HG03066 (cell line): Measurements from ENCODE around the gene CCDC30.

Experiments used
- ATAC-seq: cut with Tn5 transposase; IDR thresholded peaks from one replicate; pipeline ENCODE4 v1.9.1; 2021; ENCODE audit warnings: low read depth; ENCODE audit not compliant: unreplicated experiment

Gene CCDC30

DNA sequence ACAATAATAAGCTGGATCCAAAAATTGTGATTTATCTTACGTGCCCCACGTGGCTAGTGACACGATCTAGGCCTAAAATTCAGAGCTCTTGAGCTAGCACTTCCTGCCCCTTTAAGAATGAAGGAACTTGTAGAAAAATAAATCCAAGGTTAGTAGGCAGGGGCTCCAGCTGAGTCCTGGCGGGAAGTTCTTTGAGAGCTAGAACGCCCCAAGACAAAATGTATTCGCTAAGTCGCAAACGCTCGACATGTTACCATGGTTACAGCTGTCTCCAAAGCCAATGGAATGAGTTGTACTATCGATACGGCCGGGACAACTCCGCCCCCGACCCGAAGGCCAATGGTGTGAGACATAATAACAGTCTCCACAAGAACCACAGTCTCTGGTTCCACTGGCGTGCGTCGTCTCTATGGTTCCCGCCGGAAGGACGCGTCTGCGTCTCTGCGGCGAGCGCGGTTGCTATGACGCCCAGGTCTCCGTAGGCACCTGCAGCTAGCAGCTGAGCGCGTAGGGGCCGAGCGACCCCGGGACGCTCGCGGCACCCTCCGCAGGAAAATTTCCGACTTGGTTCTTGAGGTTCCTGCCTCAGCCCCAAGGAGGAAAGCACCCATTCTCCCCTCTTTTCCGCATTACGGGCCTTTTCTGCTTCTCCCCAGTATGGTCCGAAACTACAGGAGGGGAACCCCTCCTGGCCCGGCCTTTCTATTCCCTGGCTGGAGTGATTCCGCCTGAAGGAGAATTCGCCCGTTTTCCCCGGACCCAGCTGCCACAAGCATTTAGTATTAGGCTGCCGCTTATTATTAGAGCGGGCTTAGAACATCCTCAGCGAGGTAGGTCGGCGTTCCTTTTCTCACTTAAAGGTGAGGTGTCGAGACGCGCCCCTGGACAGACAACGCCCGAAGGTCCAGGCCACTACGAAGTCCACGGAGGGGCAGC is at the start of gene CCDC30:
Gene CCDC30 (plus strand): TSS at position 459 of the 936 bp plus-strand sequence. CDS start 17,266 bp downstream, outside the sequence.
- ATAC-seq, result peak; percentile 100

DNA sequence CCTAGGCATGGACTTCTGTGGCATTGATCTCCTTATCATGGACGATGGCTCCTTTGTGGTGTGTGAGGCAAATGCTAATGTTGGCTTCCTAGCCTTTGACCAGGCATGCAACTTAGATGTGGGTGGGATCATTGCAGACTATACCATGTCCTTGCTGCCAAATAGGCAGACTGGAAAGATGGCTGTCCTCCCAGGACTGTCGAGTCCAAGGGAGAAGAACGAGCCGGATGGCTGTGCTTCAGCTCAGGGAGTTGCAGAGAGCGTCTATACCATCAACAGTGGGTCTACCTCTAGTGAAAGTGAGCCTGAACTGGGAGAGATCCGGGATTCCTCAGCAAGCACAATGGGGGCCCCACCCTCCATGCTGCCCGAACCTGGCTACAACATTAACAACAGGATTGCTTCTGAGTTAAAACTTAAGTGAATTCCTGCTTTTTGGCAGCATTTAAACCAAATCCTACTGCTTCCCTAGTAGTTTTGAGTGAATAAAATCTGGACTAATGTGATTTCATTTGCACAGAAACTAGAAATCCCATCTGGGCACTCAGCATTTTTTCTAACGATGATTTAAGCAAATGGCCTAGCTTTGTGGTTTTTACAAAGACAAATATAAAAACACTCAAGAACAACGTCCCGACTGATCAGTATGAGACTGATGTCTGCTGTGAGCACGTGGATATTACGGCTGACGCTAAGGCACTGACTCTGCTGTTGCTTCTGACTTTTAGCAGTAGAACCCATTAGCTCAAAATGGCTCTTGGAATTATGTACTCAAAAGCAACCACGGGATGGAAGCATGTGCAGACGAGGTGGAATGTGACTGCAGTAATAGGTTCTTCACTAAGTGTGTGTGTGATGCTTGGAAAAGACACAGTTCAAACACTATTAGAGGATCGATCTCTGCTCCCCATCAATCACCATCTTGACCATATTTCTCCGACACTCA is 48.3 kb upstream of the CCDC30 start:
- no peak for ATAC-seq

DNA sequence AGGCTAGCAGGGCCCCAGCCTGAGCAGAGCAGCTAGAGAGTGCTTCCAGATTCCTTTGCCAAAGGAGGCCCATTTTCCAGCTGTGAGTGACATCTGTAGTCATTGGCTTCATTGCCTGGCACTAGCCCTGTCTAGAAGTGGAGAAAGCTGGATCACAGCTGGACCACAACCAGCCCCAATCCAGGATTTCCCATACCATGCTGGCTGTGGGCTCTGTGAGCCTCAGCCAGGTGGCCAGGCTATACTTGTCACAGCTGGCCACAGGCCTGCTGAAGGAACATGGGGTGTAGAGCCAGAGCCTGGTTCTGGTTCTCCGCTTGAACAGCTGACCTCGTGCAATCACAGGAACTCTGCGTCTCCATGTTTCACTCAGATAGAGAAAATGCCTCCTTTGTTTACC is 45.9 kb upstream of the CCDC30 start:
- ATAC-seq, result no peak

- no peak for ATAC-seq
Measured at GRCh38 chr1:42418516-42418915, 44.6 kb upstream of the CCDC30 start.

- no peak for ATAC-seq
Measured at GRCh38 chr1:42419126-42419821, 43.8 kb upstream of the CCDC30 start.

- ATAC-seq, result no peak
Measured at GRCh38 chr1:42420121-42420520, 43.0 kb upstream of the CCDC30 start.

DNA sequence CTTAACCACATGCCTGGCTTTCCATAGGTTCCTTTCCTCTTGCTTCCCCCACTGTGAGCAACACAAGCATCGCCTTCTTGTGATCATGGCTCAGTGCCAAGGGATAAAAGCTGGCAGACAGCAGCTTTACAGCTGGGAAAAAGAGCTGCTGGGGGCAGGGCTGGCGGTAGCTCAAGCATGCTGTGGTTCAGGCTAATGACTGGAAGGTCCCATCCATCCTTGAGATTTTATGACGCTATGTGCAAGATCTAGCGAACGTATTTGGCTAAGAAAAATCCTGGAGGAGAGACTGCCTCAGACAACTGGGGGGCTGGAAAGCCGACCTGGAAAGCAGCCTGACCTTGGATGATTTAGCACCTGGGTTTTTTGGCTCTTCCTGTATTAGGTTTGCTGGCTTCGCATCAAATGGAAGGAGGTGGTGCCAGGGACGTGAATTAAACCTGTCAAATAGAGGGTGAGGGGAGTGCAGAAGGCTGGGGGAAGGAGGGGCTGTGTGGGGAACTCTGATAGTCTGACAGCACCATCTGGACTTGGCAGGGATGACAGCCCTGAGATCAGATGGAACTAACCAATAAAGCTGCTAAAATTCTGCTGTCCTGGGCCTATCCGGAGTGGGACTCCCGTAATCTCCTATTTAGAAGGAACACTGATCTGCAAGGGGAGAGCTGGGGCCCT is 42.0 kb upstream of the CCDC30 start:
- no peak for ATAC-seq

DNA sequence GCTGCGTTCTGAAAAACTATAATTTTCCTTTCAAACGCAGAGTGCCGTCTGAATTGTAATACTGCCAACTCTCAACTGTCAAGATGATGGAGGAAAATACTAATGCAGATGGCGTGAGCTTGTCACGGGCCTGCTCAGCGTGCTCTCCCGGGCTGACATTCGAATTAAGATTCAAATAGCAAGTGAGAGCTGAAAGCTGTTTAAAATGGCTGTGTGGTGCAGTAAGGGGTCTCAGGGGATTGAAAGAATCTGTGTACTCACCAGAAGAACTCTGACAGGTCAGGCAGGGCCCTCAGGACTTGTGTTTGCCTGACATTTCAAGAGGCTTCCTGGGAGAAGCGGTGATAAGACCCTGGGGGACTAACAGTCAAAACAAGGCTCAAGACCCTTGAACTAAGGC is 40.3 kb upstream of the CCDC30 start:
- ATAC-seq, result no peak

GRCh38 chr1:42423681-42424080 is 39.4 kb upstream of the CCDC30 start:
- ATAC-seq, result no peak

DNA sequence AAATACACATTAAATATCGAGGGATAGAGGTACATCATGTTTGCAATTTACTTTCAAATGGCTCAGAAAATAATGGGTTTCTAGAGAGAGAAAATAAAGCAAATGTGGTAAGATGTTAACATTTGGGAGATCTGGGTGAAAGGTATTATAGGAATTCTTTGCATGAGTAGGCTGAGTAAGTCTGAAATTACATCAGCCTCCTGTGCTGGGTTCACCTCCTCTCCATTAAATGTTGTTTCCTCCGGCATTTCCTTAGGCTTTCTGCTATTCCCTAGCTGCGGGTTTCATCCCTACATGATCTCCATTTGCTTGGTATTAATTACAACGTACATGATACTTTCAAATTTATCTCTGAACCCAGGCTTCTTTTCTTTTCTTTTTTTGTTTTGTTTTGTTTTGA is 38.9 kb upstream of the CCDC30 start:
- no peak for ATAC-seq

DNA sequence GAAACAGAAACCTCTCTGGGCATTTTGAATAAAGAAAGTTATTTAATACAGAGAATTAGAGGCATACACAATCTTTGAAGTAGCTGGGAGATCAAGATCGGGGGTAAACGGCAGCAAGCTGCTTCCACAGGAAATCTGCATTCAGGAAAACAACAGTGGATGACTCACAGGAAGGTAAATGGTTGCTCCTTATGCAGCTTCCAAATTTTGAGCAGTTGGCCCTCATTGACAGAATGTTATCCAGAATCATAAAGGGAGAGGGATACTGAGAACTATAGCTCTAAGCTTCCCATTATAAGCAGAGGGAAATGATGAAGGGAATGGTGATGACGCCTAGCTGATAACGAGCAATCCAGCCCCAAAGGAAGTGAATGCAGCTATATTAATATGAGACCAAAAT is 35.8 kb upstream of the CCDC30 start:
- no peak for ATAC-seq

GRCh38 chr1:42429603-42430002 is 33.5 kb upstream of the CCDC30 start:
- no peak for ATAC-seq

GRCh38 chr1:42430286-42431135 is 32.6 kb upstream of the CCDC30 start:
- no peak for ATAC-seq

GRCh38 chr1:42431514-42431913 is 31.6 kb upstream of the CCDC30 start:
- no peak for ATAC-seq

GRCh38 chr1:42432714-42433113 is 30.4 kb upstream of the CCDC30 start:
- no peak for ATAC-seq

- no peak for ATAC-seq
Measured at GRCh38 chr1:42433369-42433768, 29.7 kb upstream of the CCDC30 start.

DNA sequence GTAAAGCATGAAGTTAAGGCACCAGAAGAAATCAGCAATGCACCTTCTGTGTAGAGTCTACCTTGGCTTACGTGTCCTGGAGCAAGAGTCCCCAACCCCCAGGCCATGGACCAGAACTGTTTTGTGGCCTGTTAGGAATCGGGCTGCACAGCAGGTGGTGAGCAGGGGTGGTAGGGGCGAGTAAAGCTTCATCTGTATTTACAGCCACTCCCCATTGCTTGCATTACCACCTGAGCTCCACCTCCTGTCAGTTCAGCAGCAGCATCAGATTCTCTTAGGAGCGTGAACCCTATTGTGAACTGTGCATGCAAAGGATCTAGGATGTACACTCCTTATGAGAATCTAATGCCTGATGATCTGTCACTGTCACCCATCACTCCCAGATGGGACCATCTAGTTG is 28.7 kb upstream of the CCDC30 start:
- ATAC-seq, result no peak

- no peak for ATAC-seq
Measured at GRCh38 chr1:42439940-42440339, 23.1 kb upstream of the CCDC30 start.

GRCh38 chr1:42442662-42443061 is 20.4 kb upstream of the CCDC30 start:
- no peak for ATAC-seq
